ENCODE results near the gene FDX1. TPM values are rescaled to one million over a fixed set of nuclear protein-coding genes. Genes with fewer than 3 reads are reported as not detected.
"Not testable (repeated sequence)": the region's sequence is repeated elsewhere in the genome, so short reads cannot be mapped to it uniquely, and the experiment has no call there.

Gene FDX1
- total and polyA plus RNA-seq, 12 donors = 11.5 to 30.3 (median 21.9) TPM

- TF ChIP-seq, protein P1, sequence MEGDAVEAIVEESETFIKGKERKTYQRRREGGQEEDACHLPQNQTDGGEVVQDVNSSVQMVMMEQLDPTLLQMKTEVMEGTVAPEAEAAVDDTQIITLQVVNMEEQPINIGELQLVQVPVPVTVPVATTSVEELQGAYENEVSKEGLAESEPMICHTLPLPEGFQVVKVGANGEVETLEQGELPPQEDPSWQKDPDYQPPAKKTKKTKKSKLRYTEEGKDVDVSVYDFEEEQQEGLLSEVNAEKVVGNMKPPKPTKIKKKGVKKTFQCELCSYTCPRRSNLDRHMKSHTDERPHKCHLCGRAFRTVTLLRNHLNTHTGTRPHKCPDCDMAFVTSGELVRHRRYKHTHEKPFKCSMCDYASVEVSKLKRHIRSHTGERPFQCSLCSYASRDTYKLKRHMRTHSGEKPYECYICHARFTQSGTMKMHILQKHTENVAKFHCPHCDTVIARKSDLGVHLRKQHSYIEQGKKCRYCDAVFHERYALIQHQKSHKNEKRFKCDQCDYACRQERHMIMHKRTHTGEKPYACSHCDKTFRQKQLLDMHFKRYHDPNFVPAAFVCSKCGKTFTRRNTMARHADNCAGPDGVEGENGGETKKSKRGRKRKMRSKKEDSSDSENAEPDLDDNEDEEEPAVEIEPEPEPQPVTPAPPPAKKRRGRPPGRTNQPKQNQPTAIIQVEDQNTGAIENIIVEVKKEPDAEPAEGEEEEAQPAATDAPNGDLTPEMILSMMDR (IDR thresholded peaks at IDR 0.05) = no peak
- DNase-seq (no peak), ATAC-seq (no peak)
- H3K27ac ChIP-seq = no peak overlapping the region
- no peaks in the 10 kb centered on the region for H3K36me3 ChIP-seq
- no peaks in the 10 kb centered on the region for H3K27me3 ChIP-seq
- no peak overlapping the region for H3K4me3 ChIP-seq
- H3K9me3 ChIP-seq = peaks cover 0 to 20% (median 0%) of the 10 kb centered on the region in 11 donors
- no peaks in the 10 kb centered on the region for H3K4me1 ChIP-seq
- 92 to 93% methylated on average over 3 of the region's 3 CpGs for WGBS, 2 donors
- intact Hi-C loops (cut with DNase I) = no loop called here
Observed at GRCh38 chr11:110392056-110392455, 37.7 kb upstream of the FDX1 start.

GRCh38 chr11:110397668-110398286 is 32.0 kb upstream of the FDX1 start:
- H3K27ac ChIP-seq; H3K4me1 ChIP-seq; DNase-seq; H3K4me3 ChIP-seq; H3K27me3 ChIP-seq; intact Hi-C loops (cut with DNase I); ATAC-seq; H3K36me3 ChIP-seq: not testable (repeated sequence)
- 63 to 64% methylated on average over 8 of the region's 8 CpGs for WGBS, 2 donors
- H3K9me3 ChIP-seq = peaks cover 0 to 33% (median 5%) of the 10 kb centered on the region in 11 donors

- 94 to 99% methylated on average over 5 of the region's 5 CpGs for WGBS, 2 donors
- not testable (repeated sequence) for H3K36me3 ChIP-seq, ATAC-seq
Observed at GRCh38 chr11:110403585-110403984, 26.2 kb upstream of the FDX1 start.

DNA sequence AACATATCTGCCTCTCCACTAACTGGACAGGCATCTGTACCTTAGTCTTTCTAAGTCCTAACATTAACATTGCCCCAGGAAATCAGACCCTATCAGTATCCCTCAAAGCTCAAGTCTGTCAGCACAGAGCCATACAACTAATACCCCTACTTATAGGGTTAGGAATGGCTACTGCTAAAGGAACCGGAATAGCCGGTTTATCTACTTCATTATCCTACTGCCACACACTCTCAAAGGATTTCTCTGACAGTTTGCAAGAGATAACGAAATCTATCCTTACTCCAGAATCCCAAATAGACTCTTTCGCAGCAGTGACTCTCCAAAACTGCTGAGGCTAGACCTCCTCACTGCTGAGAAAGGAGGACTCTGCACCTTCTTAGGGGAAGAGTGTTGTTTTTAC is 24.1 kb upstream of the FDX1 start:
- H3K27me3 ChIP-seq; H3K4me3 ChIP-seq; intact Hi-C loops (cut with DNase I); ATAC-seq; H3K4me1 ChIP-seq; DNase-seq; H3K36me3 ChIP-seq; H3K27ac ChIP-seq; H3K9me3 ChIP-seq: not testable (repeated sequence)
- 72 to 77% methylated on average over 4 of the region's 4 CpGs for WGBS, 2 donors

More at GRCh38 chr11:110403585-110403984, 26.2 kb upstream of the FDX1 start:
- H3K4me1 ChIP-seq; H3K4me3 ChIP-seq; H3K27ac ChIP-seq; intact Hi-C loops (cut with DNase I); DNase-seq; H3K27me3 ChIP-seq: not testable (repeated sequence)
- H3K9me3 ChIP-seq = peaks cover 0 to 16% (median 0%) of the 10 kb centered on the region in 11 donors

GRCh38 chr11:110407315-110407714 is 22.4 kb upstream of the FDX1 start:
- TF ChIP-seq, protein P1 (IDR thresholded peaks at IDR 0.05) = no peak
- DNase-seq (no peak), ATAC-seq (no peak)
- no peak overlapping the region for H3K4me3 ChIP-seq
- no peak overlapping the region for H3K27ac ChIP-seq
- no peaks in the 10 kb centered on the region for H3K27me3 ChIP-seq
- H3K9me3 ChIP-seq = peaks cover 0 to 6% (median 0%) of the 10 kb centered on the region in 11 donors
- no peaks in the 10 kb centered on the region for H3K36me3 ChIP-seq
- peaks cover 0 to 4% (median 0%) of the 10 kb centered on the region in 9 donors for H3K4me1 ChIP-seq
- WGBS, 2 donors = 83 to 88% methylated on average over 5 of the region's 5 CpGs
- intact Hi-C loops (cut with DNase I) = no loop called here

DNA sequence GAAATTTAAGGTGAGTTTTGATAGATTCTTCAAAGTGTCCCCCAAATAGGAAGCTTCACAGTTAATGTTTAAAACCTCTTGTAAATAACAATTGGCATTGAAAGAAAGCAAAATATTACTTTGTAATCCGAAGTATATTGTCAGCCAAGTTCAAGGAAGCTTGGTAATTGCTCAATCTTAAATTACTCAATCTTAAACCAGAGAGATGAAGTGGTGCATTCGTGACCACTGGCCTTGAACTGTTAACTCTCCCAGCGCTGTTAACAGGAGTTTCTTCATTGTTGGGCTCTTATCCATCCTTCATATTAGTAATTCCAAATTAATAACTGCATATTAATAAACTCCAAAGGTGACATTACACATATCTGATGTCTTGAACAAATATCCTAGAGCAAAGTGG is 20.6 kb upstream of the FDX1 start:
- Histone ChIP-seq H3K4me3 (no peak overlapping the region), H3K27me3 (no peaks in the 10 kb centered on the region), H3K4me1 (peaks cover 0 to 4% (median 0%) of the 10 kb centered on the region in 9 donors), H3K9me3 (peaks cover 0 to 6% (median 0%) of the 10 kb centered on the region in 11 donors), H3K27ac (no peak overlapping the region), H3K36me3 (no peaks in the 10 kb centered on the region)
- TF ChIP-seq, protein P1 (IDR thresholded peaks at IDR 0.05) = no peak
- WGBS, 2 donors = 49 to 67% methylated on average over 3 of the region's 3 CpGs
- ATAC-seq (no peak), DNase-seq (no peak)
- intact Hi-C loops (cut with DNase I) = no loop called here
